HL-60 (cell line): ENCODE data around the gene TSHZ2.

ENCODE experiments used
- DNase-seq, 2 experiments: peaks; one replicate each; pipeline ENCODE4 v3.0.0-alpha.2; 2010 to 2020; ENCODE audit warnings: low read depth in 1 of 2, low spot score in 1 of 2
- H3K27ac ChIP-seq: fragments of 250-450 bp; sonication (Bioruptor Pico); replicated peaks from 2 replicates; pipeline ENCODE4 v1.5.1; 2020; ENCODE audit warnings: mild to moderate bottlenecking, moderate library complexity
- H3K27me3 ChIP-seq: fragments of 250-450 bp; sonication (Bioruptor Pico); 2 replicates; pipeline ENCODE4 v1.5.1; 2021; ENCODE audit warnings: mild to moderate bottlenecking, moderate library complexity; ENCODE audit not compliant: insufficient read depth, poor library complexity, severe bottlenecking
- H3K4me3 ChIP-seq: replicated peaks from 2 replicates; pipeline ENCODE4 v1.5.1; 2011; ENCODE audit warnings: mild to moderate bottlenecking, control low read depth, low read length; ENCODE audit not compliant: insufficient read depth
- CTCF ChIP-seq: IDR thresholded peaks from one replicate; pipeline ENCODE4 v1.5.1; 2011; ENCODE audit warnings: low read length, control low read depth, inconsistent platforms; ENCODE audit not compliant: insufficient read depth
- GABPA ChIP-seq: IDR thresholded peaks from 2 replicates; pipeline ENCODE4 v1.6.1; 2012; ENCODE audit warnings: low read depth
- POLR2AphosphoS5 ChIP-seq: IDR thresholded peaks from 2 replicates; pipeline ENCODE4 v1.6.1; 2012; ENCODE audit warnings: low read depth
- REST ChIP-seq: IDR thresholded peaks from 2 replicates; pipeline ENCODE4 v1.6.1; 2012; ENCODE audit warnings: low read depth; ENCODE audit not compliant: insufficient replicate concordance
- SPI1 ChIP-seq: IDR thresholded peaks from 2 replicates; pipeline ENCODE4 v1.6.1; 2012; ENCODE audit warnings: low read depth, mild to moderate bottlenecking, borderline replicate concordance

The TSHZ2 gene

DNA sequence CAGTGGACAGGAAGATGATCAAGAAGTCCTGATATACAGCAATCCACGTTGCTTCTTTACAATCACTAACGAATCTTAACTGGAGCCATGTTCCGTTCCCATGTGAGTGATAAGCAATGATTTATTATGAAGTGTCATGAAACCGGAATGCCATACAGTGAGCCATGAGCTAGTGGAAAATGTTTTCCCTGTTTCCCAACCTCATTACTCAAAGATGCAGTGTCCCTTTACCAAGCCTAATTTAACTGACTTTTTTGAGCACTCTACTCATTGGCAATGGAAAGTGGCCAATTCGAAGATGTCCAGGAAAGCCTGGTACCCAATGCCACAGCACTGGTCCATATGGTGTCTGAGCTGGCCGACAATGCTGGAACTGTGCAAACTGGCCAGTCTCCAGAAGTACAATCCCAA lies 473.2 kb downstream of the TSHZ2 start:
- Histone ChIP-seq H3K4me3 (no peak overlapping the region), H3K27me3 (no peaks in the 10 kb centered on the region), H3K27ac (no peak overlapping the region)
- DNase-seq: no peak
- TF ChIP-seq SPI1: no peak
- TF ChIP-seq REST: no peak
- no peak for TF ChIP-seq GABPA
- TF ChIP-seq POLR2AphosphoS5: no peak
- no peak for TF ChIP-seq CTCF

GRCh38 chr20:53445932-53446331 lies 473.8 kb downstream of the TSHZ2 start:
- no peaks in the 10 kb centered on the region for H3K27me3 ChIP-seq
- DNase-seq: peak in 1 of 2 experiments; percentile 9
- no peak overlapping the region for H3K27ac ChIP-seq
- H3K4me3 ChIP-seq: no peak overlapping the region
- TF ChIP-seq REST (no peak), SPI1 (peak; percentile 26; the same call in 1 of the 2 replicates), POLR2AphosphoS5 (no peak)

DNA sequence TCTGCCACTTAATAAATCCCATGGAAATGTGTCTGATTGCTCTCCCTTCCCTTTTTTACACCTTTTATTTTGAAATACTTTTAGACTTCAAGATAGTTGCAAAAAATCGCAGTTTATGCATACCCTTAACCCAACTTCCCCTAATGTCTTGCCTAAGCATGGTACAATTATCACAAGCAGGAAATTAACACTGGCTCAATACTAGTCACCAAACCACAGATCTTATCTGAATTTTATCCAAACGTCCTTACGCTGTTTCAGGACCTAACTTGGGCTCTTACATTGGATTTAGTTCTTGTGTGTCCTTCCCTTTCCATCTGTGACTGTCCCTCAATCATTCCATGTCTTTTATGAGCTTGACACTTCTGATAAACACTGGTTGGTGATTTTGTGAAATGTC lies 475.2 kb downstream of the TSHZ2 start:
- H3K4me3 ChIP-seq: no peak overlapping the region
- TF ChIP-seq SPI1 (peak; percentile 76), POLR2AphosphoS5 (no peak), CTCF (no peak)
- peak; percentile 6 to 65 for DNase-seq
- no peaks in the 10 kb centered on the region for H3K27me3 ChIP-seq
- H3K27ac ChIP-seq: peak overlapping the region; percentile 47

DNA sequence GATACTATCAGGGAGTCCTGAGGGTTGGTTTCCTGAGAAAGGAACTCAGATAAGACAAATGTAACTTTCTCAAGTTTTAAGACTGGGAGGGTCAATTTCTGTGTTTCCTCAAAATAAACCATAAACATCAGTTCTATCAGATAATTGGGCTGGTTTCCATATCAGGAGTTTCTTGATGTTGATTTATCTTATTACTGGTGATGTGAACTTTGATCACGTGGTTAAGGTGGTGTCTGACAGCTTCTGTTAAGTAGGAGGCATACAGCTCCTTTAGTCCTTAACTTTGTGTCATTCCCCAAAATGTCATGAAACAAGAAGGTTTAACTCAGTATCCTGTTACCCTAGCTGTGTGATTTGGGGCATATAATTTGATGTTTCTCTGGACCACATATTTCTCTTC lies 476.3 kb downstream of the TSHZ2 start:
- no peak for DNase-seq
- TF ChIP-seq POLR2AphosphoS5 (no peak), REST (no peak), SPI1 (no peak), CTCF (no peak), GABPA (no peak)
- Histone ChIP-seq H3K27me3 (no peaks in the 10 kb centered on the region), H3K27ac (peak overlapping the region; percentile 47; the same call in 1 of the 2 replicates), H3K4me3 (no peak overlapping the region)
